Effector CD8-positive, alpha-beta T cell (primary cell): ENCODE data around the gene SIAH3.
"Not testable (repeated sequence)": the region's sequence is repeated elsewhere in the genome, so short reads cannot be mapped to it uniquely, and the experiment has no call there.

Experiments
- DNase-seq: peaks from one replicate; lab custom pipeline; 2025; lab: John Stamatoyannopoulos, UW
- total RNA-seq, 4 experiments: gene quantifications; one replicate each; lab custom pipeline; 2026; lab: John Stamatoyannopoulos, UW

Gene SIAH3
- 0 to 2.4 (median 0.50) reads per million in 4 experiments for total RNA-seq

DNA sequence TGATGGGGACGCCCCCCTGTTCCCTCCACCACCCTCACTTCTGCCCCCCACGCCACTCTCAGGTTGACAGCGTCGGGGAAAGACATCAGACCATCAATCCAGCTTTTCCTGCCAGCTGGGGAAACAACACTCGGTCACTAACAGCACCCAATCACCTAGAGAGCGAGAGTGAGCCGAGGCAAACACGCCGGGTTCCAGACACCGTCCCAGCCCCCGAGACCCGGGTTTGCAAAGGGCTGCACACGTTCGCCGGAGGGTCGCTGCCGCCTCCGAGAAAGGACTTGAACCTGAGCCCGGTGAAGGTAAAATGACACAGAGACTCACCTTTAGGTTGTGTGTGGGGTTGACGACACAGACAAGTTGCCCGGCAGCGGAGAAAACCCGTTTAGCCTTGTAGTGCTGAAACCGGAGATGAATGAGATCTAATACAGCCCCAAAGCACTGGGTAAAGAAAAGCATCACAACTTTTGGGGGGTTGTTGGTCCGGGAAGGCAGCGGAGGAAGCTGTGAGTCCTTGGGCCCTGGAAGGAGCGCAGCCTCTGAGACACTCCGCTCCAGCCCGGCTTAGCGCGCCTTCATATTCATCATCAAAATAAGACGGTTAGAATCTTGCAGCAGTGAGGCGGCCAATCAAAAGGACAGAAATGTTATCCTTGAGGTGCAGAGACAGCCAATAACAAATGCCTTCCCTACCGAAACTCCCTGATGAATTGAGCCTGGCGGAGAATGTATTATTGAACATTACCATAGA is at the start of gene SIAH3:
SIAH3 (minus strand) TSS at position 583 of the 751 bp plus-strand sequence; CDS start at position 459, 124 bp downstream.
- DNase-seq, result no peak

- DNase-seq, result no peak
Measured at GRCh38 chr13:45899406-45899805, 47.9 kb upstream of the SIAH3 start.

GRCh38 chr13:45897562-45897961 is 46.0 kb upstream of the SIAH3 start:
- DNase-seq, result no peak

DNA sequence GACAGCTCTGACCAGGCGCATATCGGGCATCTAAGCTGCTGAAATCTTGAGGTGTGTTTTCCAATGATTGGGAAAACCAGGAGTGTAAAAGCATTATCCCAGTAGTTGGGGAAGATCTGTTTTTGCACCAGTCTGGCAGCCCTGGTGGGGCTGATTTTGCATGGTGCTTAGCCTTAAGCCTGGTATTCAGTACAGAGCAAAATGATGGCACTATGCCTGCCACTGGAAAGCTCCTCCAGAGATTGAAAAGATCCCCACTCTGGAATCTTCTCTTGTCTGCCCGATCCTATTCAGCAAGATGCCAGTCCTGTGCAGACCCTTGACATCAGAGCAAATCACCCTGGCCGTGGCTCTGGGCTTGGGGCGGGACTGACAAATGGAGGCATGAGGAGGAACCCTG is 44.7 kb upstream of the SIAH3 start:
- DNase-seq, result no peak

- DNase-seq, result no peak
Measured at GRCh38 chr13:45895881-45896280, 44.3 kb upstream of the SIAH3 start.

DNA sequence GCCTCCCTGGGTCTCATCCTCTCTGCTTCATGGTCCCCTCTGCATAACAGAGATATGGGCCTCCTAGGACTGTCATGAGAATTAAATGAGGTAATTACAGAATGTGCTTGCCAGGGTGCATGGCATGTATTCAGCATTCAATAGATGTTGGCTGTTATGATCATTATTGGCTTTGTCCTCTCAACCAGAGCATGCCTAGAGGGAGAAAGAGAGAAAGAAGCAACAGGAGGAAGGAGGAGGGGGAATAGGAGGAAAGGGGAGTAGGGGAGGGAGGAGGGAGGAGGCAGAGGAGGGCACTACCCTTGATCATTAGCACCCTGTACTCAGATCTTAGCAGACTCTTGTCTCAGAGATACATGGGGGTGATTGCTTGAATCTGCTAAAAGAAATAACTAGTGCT is 41.0 kb upstream of the SIAH3 start:
- DNase-seq, result no peak

GRCh38 chr13:45889590-45890243 is 38.2 kb upstream of the SIAH3 start:
- no peak for DNase-seq

DNA sequence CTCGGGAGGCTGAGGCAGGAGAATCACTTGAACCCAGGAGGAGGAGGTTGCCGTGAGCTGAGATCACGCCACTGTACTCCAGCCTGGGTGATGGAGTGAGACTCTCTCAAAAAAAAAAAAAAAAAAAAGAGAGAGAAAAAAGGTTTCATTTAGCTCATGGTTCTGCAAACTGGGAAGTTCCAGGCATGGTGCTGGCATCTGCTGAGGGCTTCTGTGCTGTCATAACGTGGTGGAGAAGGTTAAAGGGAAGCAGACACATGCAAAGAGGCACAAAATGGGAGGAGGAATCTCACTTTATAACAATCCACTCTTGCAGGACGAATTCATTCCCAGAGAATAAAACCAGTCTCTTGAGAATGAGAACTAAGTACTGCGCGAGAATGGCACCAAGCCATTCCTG is 34.9 kb upstream of the SIAH3 start:
- no peak for DNase-seq

GRCh38 chr13:45885194-45885593 is 33.6 kb upstream of the SIAH3 start:
- no peak for DNase-seq

- DNase-seq, result no peak
Measured at GRCh38 chr13:45882626-45883025, 31.1 kb upstream of the SIAH3 start.

DNA sequence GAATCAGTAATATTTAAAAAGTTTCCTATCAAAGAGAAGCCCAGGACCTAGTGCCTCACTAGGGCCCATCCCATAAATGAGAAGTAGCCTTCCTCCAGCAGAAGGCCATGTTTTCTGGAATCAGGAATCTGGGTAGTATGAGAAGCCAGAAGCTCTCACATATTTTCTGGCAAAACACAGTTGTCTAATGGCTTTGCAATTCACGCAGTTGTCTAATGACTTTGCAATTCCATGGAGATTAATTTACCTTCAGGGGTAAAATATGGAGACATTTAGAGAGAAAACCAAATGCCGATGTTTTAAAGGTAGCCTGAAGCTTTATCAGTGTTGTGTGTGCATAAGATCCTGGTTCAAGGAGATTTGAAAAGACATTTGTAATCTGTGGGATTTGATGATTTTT is 29.8 kb upstream of the SIAH3 start:
- no peak for DNase-seq

DNA sequence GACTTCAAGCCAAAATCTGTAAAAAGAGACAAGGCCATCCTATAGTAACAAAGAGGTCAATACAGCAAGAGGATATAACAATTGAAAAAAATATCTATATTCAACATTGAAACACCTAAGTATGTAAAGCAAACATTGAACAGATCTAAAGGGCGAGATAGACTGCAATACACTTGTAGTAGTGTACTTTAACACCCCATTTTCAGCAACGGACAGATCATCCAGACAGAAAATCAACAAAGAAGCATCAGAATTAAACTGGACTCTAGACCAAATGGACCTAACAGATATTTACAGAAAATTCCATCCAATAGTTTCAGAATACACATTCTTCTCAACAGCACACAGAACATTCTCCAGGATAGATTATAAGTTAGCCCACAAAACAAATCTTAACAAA is 28.7 kb upstream of the SIAH3 start:
- DNase-seq, result no peak

GRCh38 chr13:45879666-45880065 is 28.1 kb upstream of the SIAH3 start:
- DNase-seq, result no peak

- DNase-seq, result no peak
Measured at GRCh38 chr13:45878966-45879365, 27.4 kb upstream of the SIAH3 start.

- DNase-seq, result no peak
Measured at GRCh38 chr13:45876781-45877180, 25.2 kb upstream of the SIAH3 start.

DNA sequence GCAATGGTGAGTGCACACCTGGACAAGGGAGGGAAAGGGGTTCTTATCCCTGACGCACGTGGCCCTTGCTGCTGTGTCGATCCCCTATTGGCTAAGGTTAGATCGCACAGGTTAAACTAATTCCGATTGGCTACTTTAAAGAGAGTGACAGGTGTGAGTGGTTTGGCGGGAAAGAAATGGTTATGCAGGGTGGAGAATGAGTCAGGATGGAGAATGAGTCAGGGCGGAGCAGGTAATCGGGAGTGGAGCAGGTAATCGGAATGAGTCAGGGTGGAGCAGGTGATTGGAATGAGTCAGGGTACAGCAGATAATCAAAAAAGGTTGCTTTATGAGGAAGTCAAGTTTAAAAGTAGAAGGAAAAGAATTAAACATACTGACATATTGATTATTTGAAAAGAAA is 24.4 kb upstream of the SIAH3 start:
- DNase-seq, result no peak

- no peak for DNase-seq
Measured at GRCh38 chr13:45873491-45874325, 22.2 kb upstream of the SIAH3 start.

GRCh38 chr13:45872566-45872965 is 21.0 kb upstream of the SIAH3 start:
- DNase-seq, result no peak

DNA sequence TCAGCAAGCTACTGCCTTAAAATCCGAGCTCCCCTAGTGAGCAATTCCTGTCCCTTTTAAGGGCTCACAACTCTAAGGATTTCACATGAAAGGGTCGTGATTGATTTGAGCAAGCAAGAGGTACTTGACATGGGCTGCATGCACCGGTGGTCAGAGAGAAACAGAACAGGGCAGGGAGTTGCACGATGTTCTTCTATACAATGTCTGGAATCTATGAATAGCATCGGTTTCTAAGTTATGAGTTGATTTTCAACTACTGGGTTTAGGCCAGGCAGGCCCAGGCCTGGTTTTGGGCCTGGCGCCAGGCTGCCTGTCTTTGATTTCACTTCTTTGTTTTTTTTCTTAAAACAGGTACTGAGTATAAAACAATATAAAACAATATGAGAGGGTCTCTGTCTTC is 19.6 kb upstream of the SIAH3 start:
- not testable (repeated sequence) for DNase-seq

- DNase-seq, result no peak
Measured at GRCh38 chr13:45870232-45870631, 18.7 kb upstream of the SIAH3 start.

DNA sequence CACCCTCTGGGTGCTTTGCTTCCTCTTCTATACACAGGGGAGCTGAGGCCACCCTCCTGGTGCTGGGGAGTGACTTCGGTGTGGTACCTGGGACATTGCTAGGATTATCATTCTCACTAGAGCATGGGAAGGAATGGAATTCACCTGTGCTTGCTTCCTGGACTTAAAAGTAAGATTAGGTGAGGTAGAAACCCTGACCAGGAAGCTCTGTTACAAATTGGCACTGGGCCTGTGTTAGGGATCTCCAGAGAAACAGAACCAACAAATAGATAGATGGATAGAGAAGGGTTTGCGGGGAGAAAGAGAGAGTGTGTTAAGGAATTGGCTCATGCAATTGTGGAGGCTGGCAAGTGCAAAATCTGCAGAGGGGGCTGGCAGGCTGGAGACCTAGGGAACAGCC is 13.9 kb upstream of the SIAH3 start:
- DNase-seq, result no peak

DNA sequence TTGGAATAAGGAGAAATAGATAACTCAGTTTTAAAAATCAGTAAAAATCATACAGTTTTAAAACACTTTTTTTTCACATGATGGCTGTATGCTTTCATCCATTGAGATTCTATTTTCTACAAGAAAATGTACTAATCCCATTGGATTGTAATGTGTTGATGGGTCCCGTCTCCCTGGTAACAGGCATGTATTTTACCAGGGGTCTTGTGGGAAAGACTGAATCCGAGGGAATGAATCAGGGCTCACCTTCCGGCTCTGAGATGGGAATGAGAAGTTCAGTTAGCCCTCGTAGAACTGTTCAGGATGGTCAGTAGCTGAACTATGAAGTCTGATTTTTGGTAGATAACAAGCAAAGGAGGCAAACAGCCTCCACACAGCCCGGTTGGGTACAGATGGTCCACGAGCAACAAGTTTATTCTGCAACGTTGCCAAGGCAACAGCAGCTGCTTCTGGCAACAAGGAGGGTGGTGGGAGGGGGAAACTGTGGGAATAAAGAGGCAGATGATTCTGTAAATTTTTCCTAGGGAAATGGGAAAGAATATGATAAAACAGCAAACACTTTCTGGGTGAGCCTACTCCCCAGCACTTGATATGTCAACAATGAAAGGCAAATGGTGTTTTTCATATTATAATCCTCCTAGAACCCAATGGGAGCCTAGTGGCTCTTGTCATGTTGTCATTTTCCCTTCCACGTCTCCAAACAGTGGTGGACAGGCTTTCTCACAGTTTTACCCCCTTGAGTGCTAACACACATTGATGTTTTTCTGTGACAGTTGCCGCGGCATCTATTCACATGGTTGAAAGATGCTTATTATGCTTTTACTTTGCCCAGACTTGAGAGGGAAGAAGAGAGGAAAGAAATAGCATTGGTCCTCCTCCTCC is 12.4 kb upstream of the SIAH3 start:
- DNase-seq, result no peak
